Measurements from ENCODE around the gene TGFBR3. TPM values are rescaled to one million over a fixed set of nuclear protein-coding genes. Genes with fewer than 3 reads are reported as not detected.

The TGFBR3 gene
- 10.0 TPM for polyA plus RNA-seq (2013, experiment 1 of 2)
- 10.3 TPM for polyA plus RNA-seq (2013, experiment 2 of 2)

DNA sequence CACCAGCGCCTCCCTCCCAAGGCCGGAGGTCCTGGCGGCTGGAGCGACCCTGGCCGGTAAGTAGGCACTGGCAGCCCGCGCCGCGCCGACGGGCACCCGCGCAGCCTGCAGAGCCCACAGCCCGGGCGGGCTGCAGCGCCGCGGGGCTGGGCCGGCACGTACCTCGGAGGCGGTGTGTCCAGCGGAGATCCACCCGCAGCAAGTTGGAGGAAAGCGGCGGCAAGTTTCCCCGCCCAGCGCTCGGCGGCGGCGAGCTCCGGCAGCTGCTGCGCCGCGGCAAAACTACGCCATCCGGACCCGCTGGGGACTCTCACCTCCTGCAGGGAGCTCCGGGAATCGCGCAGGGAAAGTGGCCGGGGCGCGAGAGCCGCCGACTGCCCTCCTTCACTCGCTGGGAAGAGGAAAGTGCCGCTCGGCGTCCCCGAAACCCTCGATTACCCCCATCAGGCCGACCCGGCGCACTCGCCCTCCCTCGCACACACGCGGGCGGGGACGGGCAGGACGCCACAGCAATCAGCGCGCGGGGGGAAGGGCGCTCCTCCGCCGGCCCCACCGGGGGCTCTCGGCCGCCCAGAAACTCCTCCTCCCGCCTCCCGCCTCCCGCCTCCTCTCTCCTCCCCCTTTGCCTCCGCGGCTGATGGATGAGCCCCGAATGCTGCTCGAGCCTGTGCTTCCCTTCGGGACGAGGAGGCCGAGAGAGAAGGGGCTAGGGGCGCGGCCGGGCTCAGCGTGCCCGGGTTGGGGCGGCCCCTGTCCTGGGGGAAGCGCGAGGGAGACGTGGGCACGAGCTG, at the start of gene TGFBR3:
TGFBR3 (minus strand) TSS at position 436 of the 791 bp plus-strand sequence. CDS start 24,620 bp downstream, outside the sequence.
- under 1% methylated on average over 75 of the region's 92 CpGs for WGBS
- peak within 1 kb of the TSS; percentile 80 for H4K8ac ChIP-seq (ENCODE audit: low read length)
- H3K4me3 ChIP-seq (ENCODE audit: insufficient read depth in 1 of 2, low read depth in 1 of 2, low read length in 2 of 2), result peak within 1 kb of the TSS; percentile 88 to 95
- H3K27ac ChIP-seq (ENCODE audit: low read length, poor library complexity, severe bottlenecking), result peak within 1 kb of the TSS; percentile 73
- H2BK120ac ChIP-seq (ENCODE audit: low read depth, low read length), result peak within 1 kb of the TSS; percentile 68
- no peaks in the 10 kb centered on the region for H3K27me3 ChIP-seq (ENCODE audit: control insufficient read depth in 1 of 2, insufficient read depth in 1 of 2, low read length in 2 of 2)
- H2BK5ac ChIP-seq (ENCODE audit: low read depth, low read length, poor library complexity, severe bottlenecking), result peak within 1 kb of the TSS; percentile 15
- H4K91ac ChIP-seq (ENCODE audit: low read length), result peak within 1 kb of the TSS; percentile 82
- H3K36me3 ChIP-seq (ENCODE audit: control insufficient read depth in 1 of 2, insufficient read depth in 2 of 2, low read depth in 1 of 2, low read length in 2 of 2), result peaks cover 0 to 14% of the 10 kb centered on the region in 2 experiments
- peak within 1 kb of the TSS; percentile 95 for H2AFZ ChIP-seq (ENCODE audit: low read depth, low read length)
- H3K4me1 ChIP-seq (ENCODE audit: control insufficient read depth, insufficient read depth, low read depth, low read length), result peaks cover 3% of the 10 kb centered on the region
- H3K18ac ChIP-seq (ENCODE audit: low read depth in 1 of 2, low read length in 2 of 2), result peak within 1 kb of the TSS; percentile 85 to 92
- H3K14ac ChIP-seq (ENCODE audit: low read length in 2 of 2), result peak within 1 kb of the TSS in 1 of 2 experiments; percentile 98
- H3K23ac ChIP-seq (ENCODE audit: low read length in 2 of 2), result peak within 1 kb of the TSS; percentile 57 to 86
- DNase-seq, result peak; percentile 91
- peak within 1 kb of the TSS in 1 of 2 experiments; percentile 59 for H2BK12ac ChIP-seq (ENCODE audit: low read length in 2 of 2)
- H2AK5ac ChIP-seq (ENCODE audit: low read length, severe bottlenecking), result no peak within 1 kb of the TSS
- peak within 1 kb of the TSS; percentile 77 to 79 for H3K4ac ChIP-seq (ENCODE audit: low read depth in 1 of 2, low read length in 2 of 2)
- H2BK15ac ChIP-seq (ENCODE audit: low read depth, poor library complexity, severe bottlenecking), result peak within 1 kb of the TSS; percentile 93
- H3K79me1 ChIP-seq (replicated peaks; ENCODE audit: low read length, poor library complexity, severe bottlenecking), result peaks cover 8% of the 10 kb centered on the region
- H3K9ac ChIP-seq (ENCODE audit: low read length), result peak within 1 kb of the TSS; percentile 97
- H3K4me2 ChIP-seq (ENCODE audit: low read length, poor library complexity, severe bottlenecking), result peak within 1 kb of the TSS; percentile 59
- no peaks in the 10 kb centered on the region for H3K9me3 ChIP-seq (ENCODE audit: control insufficient read depth, low read length)

DNA sequence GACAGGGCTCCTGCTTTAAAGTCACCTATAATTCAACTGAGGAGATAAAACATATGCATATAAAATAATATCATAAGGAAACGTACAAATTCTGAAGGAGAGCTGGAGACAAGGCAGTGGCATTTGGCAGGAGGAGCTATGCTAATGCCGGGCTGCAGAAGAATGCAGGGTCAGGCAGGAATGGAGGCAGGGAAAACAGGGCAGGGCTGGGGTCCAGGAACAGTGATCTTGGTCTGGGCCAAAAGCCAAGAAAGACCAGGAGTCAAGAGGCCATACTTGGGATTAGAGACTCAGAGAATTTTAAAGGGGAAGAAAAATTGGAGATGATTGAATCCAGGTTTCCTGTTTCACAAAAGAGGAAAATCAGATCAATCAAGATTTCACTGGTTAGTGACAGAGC, 43.3 kb upstream of the TGFBR3 start:
- Histone ChIP-seq H4K91ac (ENCODE audit: low read length) (no peak overlapping the region), H3K79me1 (replicated peaks; ENCODE audit: low read length, poor library complexity, severe bottlenecking) (no peaks in the 10 kb centered on the region)
- 32% methylated on average over 2 of the region's 2 CpGs for WGBS

DNA sequence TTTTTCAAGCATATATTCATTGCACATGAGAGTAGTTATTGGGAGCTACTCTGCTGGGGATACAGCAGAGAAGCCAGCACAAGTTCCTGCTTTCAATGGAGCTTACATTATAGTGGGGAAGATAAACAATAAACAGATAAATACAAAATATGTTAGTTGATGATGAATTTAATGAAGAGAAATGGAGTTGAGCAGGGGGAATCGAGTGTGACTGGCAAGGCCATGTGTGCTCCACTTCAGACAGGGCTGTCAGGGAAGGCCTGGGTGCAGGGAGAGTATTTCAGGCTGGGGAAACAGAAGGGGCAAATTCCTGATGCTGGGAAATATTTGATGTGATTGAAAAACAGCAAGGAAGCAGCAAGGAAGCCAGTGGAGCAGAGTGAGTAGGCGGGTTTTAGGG, 42.1 kb upstream of the TGFBR3 start:
- Histone ChIP-seq H3K79me1 (replicated peaks; ENCODE audit: low read length, poor library complexity, severe bottlenecking) (no peaks in the 10 kb centered on the region), H3K4me3 (ENCODE audit: insufficient read depth in 1 of 2, low read depth in 1 of 2, low read length in 2 of 2) (no peak overlapping the region), H2AFZ (ENCODE audit: low read depth, low read length) (no peak overlapping the region), H3K4me1 (ENCODE audit: control insufficient read depth, insufficient read depth, low read depth, low read length) (peaks cover 2% of the 10 kb centered on the region), H3K9ac (ENCODE audit: low read length) (peak overlapping the region; percentile 20), H4K91ac (ENCODE audit: low read length) (no peak overlapping the region), H3K27ac (ENCODE audit: low read length, poor library complexity, severe bottlenecking) (no peak overlapping the region), H3K9me3 (ENCODE audit: control insufficient read depth, low read length) (no peaks in the 10 kb centered on the region), H3K4me2 (ENCODE audit: low read length, poor library complexity, severe bottlenecking) (no peak overlapping the region), H2BK12ac (ENCODE audit: low read length in 2 of 2) (peak overlapping the region in 1 of 2 experiments; percentile 63), H2BK15ac (ENCODE audit: low read depth, poor library complexity, severe bottlenecking) (peak overlapping the region; percentile 6), H2BK5ac (ENCODE audit: low read depth, low read length, poor library complexity, severe bottlenecking) (no peak overlapping the region), H3K27me3 (ENCODE audit: control insufficient read depth in 1 of 2, insufficient read depth in 1 of 2, low read length in 2 of 2) (no peaks in the 10 kb centered on the region), H3K4ac (ENCODE audit: low read depth in 1 of 2, low read length in 2 of 2) (peak overlapping the region in 1 of 2 experiments; percentile 61), H3K23ac (ENCODE audit: low read length in 2 of 2) (no peak overlapping the region), H3K14ac (ENCODE audit: low read length in 2 of 2) (no peak overlapping the region), H2AK5ac (ENCODE audit: low read length, severe bottlenecking) (peak overlapping the region; percentile 17), H2BK120ac (ENCODE audit: low read depth, low read length) (no peak overlapping the region), H4K8ac (ENCODE audit: low read length) (peak overlapping the region; percentile 30), H3K36me3 (ENCODE audit: control insufficient read depth in 1 of 2, insufficient read depth in 2 of 2, low read depth in 1 of 2, low read length in 2 of 2) (no peaks in the 10 kb centered on the region), H3K18ac (ENCODE audit: low read depth in 1 of 2, low read length in 2 of 2) (no peak overlapping the region)
- DNase-seq, result no peak
- WGBS, result 89% methylated on average over 2 of the region's 2 CpGs

More for the DNA sequence above, 43.3 kb upstream of the TGFBR3 start:
- H3K4me3 ChIP-seq (ENCODE audit: insufficient read depth in 1 of 2, low read depth in 1 of 2, low read length in 2 of 2), result no peak overlapping the region
- H4K8ac ChIP-seq (ENCODE audit: low read length), result no peak overlapping the region
- no peak overlapping the region for H3K14ac ChIP-seq (ENCODE audit: low read length in 2 of 2)
- H3K23ac ChIP-seq (ENCODE audit: low read length in 2 of 2), result no peak overlapping the region
- H2AFZ ChIP-seq (ENCODE audit: low read depth, low read length), result no peak overlapping the region
- no peak overlapping the region for H2BK12ac ChIP-seq (ENCODE audit: low read length in 2 of 2)
- H3K4ac ChIP-seq (ENCODE audit: low read depth in 1 of 2, low read length in 2 of 2), result no peak overlapping the region
- H3K9me3 ChIP-seq (ENCODE audit: control insufficient read depth, low read length), result no peaks in the 10 kb centered on the region
- DNase-seq, result peak; percentile 16
- no peak overlapping the region for H2BK15ac ChIP-seq (ENCODE audit: low read depth, poor library complexity, severe bottlenecking)
- H3K4me1 ChIP-seq (ENCODE audit: control insufficient read depth, insufficient read depth, low read depth, low read length), result peaks cover 2% of the 10 kb centered on the region
- H2AK5ac ChIP-seq (ENCODE audit: low read length, severe bottlenecking), result no peak overlapping the region
- H3K36me3 ChIP-seq (ENCODE audit: control insufficient read depth in 1 of 2, insufficient read depth in 2 of 2, low read depth in 1 of 2, low read length in 2 of 2), result no peaks in the 10 kb centered on the region
- H3K4me2 ChIP-seq (ENCODE audit: low read length, poor library complexity, severe bottlenecking), result no peak overlapping the region
- no peak overlapping the region for H3K27ac ChIP-seq (ENCODE audit: low read length, poor library complexity, severe bottlenecking)
- no peak overlapping the region for H2BK120ac ChIP-seq (ENCODE audit: low read depth, low read length)
- H2BK5ac ChIP-seq (ENCODE audit: low read depth, low read length, poor library complexity, severe bottlenecking), result no peak overlapping the region
- H3K9ac ChIP-seq (ENCODE audit: low read length), result peak overlapping the region; percentile 16
- no peak overlapping the region for H3K18ac ChIP-seq (ENCODE audit: low read depth in 1 of 2, low read length in 2 of 2)
- no peaks in the 10 kb centered on the region for H3K27me3 ChIP-seq (ENCODE audit: control insufficient read depth in 1 of 2, insufficient read depth in 1 of 2, low read length in 2 of 2)

DNA sequence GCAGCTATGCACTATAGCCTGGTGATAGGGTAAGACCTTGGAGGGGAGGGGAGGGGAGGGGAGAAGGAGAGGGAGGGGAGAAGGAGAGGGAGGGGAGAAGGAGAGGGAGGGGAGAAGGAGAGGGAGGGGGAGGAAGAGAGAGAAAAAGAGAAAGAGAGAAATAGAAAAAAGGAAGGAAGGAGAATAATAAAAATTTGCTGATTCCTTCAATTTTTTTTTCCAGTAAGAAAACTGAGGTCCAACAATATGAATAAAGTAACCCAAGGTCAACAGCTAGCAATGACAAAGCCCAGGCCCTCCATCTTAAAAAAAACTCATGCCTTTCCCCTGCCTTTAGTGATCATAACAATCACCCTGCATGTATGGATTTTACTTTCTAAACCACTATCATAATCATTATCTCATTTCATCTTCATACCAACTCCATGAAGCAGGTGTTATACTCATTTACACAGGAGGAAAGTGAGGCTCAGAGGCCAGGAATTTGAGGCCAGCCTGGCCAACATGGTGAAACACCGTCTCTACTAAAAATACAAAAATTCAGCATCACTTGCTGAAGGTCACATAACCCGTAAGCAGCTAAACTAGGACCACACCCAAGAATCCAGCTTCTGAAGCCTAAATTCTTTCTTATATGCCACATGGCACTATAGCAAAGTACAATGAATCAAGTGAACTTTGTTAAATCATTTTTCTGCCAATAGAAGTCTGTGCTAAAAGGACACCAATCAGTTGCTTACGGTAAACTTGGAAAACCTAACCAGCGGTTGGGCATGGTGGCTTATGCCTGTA, 39.9 kb upstream of the TGFBR3 start:
- Histone ChIP-seq H2AK5ac (ENCODE audit: low read length, severe bottlenecking) (no peak overlapping the region), H4K8ac (ENCODE audit: low read length) (no peak overlapping the region), H3K18ac (ENCODE audit: low read depth in 1 of 2, low read length in 2 of 2) (no peak overlapping the region), H2AFZ (ENCODE audit: low read depth, low read length) (no peak overlapping the region), H2BK15ac (ENCODE audit: low read depth, poor library complexity, severe bottlenecking) (no peak overlapping the region), H3K79me1 (replicated peaks; ENCODE audit: low read length, poor library complexity, severe bottlenecking) (no peaks in the 10 kb centered on the region), H2BK12ac (ENCODE audit: low read length in 2 of 2) (no peak overlapping the region), H4K91ac (ENCODE audit: low read length) (no peak overlapping the region), H3K14ac (ENCODE audit: low read length in 2 of 2) (no peak overlapping the region), H3K9me3 (ENCODE audit: control insufficient read depth, low read length) (no peaks in the 10 kb centered on the region), H3K36me3 (ENCODE audit: control insufficient read depth in 1 of 2, insufficient read depth in 2 of 2, low read depth in 1 of 2, low read length in 2 of 2) (no peaks in the 10 kb centered on the region), H3K9ac (ENCODE audit: low read length) (no peak overlapping the region), H3K4me2 (ENCODE audit: low read length, poor library complexity, severe bottlenecking) (no peak overlapping the region), H2BK5ac (ENCODE audit: low read depth, low read length, poor library complexity, severe bottlenecking) (no peak overlapping the region), H3K4me3 (ENCODE audit: insufficient read depth in 1 of 2, low read depth in 1 of 2, low read length in 2 of 2) (no peak overlapping the region), H2BK120ac (ENCODE audit: low read depth, low read length) (no peak overlapping the region), H3K27ac (ENCODE audit: low read length, poor library complexity, severe bottlenecking) (no peak overlapping the region), H3K4ac (ENCODE audit: low read depth in 1 of 2, low read length in 2 of 2) (no peak overlapping the region), H3K4me1 (ENCODE audit: control insufficient read depth, insufficient read depth, low read depth, low read length) (peaks cover 2% of the 10 kb centered on the region), H3K27me3 (ENCODE audit: control insufficient read depth in 1 of 2, insufficient read depth in 1 of 2, low read length in 2 of 2) (no peaks in the 10 kb centered on the region), H3K23ac (ENCODE audit: low read length in 2 of 2) (no peak overlapping the region)
- no peak for DNase-seq
- WGBS, result 94% methylated on average over 4 of the region's 4 CpGs

Data from mesenchymal stem cell (in vitro differentiated cells and primary cell).